GM06990 (cell line): ENCODE measurements around the gene MYH11.
"Not testable (repeated sequence)": the region's sequence is repeated elsewhere in the genome, so short reads cannot be mapped to it uniquely, and the experiment has no call there.

ENCODE experiments used
- DNase-seq: peaks from one replicate; pipeline ENCODE4 v3.0.0-alpha.2; 2011; ENCODE audit not compliant: insufficient read length; ENCODE audit errors: extremely low read depth
- H3K27me3 ChIP-seq: replicated peaks from 2 replicates; pipeline ENCODE4 v1.6.0; 2011; ENCODE audit warnings: low read length; ENCODE audit not compliant: control insufficient read depth, insufficient read depth
- H3K36me3 ChIP-seq: 2 replicates; pipeline ENCODE4 v1.5.1; 2011; ENCODE audit warnings: low read length; ENCODE audit not compliant: control insufficient read depth, insufficient read depth
- H3K4me3 ChIP-seq: replicated peaks from 2 replicates; pipeline ENCODE4 v1.5.1; 2011; ENCODE audit warnings: low read depth, mild to moderate bottlenecking, control low read depth, low read length
- CTCF ChIP-seq: IDR thresholded peaks from 2 replicates; pipeline ENCODE4 v1.5.1; 2011; ENCODE audit warnings: low read length, control low read depth, mild to moderate bottlenecking, inconsistent platforms; ENCODE audit not compliant: insufficient read depth, poor library complexity, severe bottlenecking

The MYH11 gene

GRCh38 chr16:15658149-15658548 is 198.7 kb downstream of the MYH11 start:
- peaks cover 22% of the 10 kb centered on the region for H3K36me3 ChIP-seq
- TF ChIP-seq CTCF = no peak
- H3K27me3 ChIP-seq = no peaks in the 10 kb centered on the region
- no peak for DNase-seq
- H3K4me3 ChIP-seq = no peak overlapping the region

GRCh38 chr16:15655561-15655960 is 201.3 kb downstream of the MYH11 start:
- H3K4me3 ChIP-seq, DNase-seq, H3K27me3 ChIP-seq: not testable (repeated sequence)
- H3K36me3 ChIP-seq = peaks cover 22% of the 10 kb centered on the region

GRCh38 chr16:15654591-15654990 is 202.2 kb downstream of the MYH11 start:
- DNase-seq = no peak
- no peaks in the 10 kb centered on the region for H3K27me3 ChIP-seq
- peaks cover 19% of the 10 kb centered on the region for H3K36me3 ChIP-seq
- no peak overlapping the region for H3K4me3 ChIP-seq
- no peak for TF ChIP-seq CTCF

GRCh38 chr16:15653227-15653626 is 203.6 kb downstream of the MYH11 start:
- H3K4me3 ChIP-seq = peak overlapping the region; percentile 33

More at GRCh38 chr16:15653227-15653626, 203.6 kb downstream of the MYH11 start:
- no peaks in the 10 kb centered on the region for H3K27me3 ChIP-seq
- no peak for TF ChIP-seq CTCF
- peaks cover 19% of the 10 kb centered on the region for H3K36me3 ChIP-seq
- no peak for DNase-seq
